CD1c-positive myeloid dendritic cell (primary cell): ENCODE data around the gene CAPN5.
"Not testable (repeated sequence)": the region's sequence is repeated elsewhere in the genome, so short reads cannot be mapped to it uniquely, and the experiment has no call there.

ENCODE experiments used
- DNase-seq: peaks from one replicate; pipeline ENCODE4 v3.0.0-alpha.2; 2016; ENCODE audit errors: extremely low spot score

The CAPN5 gene

DNA sequence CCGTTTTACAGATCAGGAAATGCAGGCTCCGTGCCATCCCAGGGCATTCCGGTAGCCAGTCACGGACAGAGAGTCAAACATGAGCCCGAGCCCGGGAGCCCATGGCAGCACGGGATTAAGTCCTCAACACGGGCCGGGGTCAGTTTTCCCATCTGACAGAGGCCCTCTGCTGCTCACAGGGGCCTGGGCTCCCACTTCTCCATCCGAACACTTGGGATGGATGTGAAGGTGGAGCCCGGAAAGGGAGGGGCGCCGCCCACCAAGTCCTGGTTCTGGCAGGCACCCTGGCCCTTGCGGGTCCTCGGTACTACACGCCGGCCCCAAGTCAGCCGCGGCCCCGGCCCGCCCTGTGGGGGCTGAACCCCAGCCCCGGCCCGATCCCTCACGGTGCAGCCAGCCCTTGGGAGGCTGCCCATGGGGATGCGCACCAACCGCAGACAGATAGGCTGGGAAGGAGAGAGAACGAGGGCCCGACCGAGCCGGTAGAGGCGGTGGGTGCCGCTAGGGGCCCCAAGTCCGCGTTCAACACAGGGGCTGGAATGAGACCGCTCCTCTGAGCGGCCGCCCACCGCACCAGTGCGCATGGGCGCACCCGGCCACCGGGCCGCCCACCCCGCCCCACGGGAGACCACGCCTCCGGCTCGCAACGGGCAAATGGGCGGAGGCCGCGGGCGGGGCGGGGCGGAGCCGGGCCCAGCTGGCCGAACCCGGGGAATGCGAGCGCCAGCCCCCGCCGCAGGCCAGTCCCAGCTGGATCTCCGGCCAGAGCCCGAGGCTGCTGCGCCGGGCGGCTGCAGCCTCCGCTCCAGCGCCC, at the start of gene CAPN5:
TSS of gene CAPN5 (plus strand) at position 743 of the 814 bp plus-strand sequence. CDS start 17,916 bp downstream, outside the sequence.
- peak; percentile 96 for DNase-seq

DNA sequence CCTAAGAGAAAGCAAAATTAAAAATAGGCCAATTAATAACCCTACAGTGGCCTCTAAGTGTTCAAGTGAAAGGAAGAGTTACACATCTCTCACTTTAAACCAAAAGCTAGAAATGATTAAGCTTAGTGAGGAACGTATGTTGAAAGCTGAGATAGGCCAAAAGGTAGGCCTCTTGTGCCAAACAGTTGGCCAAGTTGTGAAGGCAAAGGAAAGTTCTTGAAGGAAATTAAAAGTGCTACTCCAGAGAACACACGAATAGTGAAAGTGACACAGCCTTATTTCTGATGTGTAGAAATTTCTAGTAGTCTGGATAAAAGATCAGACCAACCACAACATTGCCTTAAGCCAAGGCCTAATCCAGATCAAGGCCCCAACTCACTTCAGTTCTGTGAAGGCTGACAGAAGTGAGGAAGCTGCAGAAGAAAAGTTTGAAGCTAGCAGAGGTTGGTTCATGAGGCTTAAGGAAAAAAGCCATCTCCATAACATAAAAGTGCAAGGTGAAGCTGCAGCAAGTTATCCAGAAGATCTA, 48.3 kb upstream of the CAPN5 start:
- DNase-seq, result not testable (repeated sequence)

DNA sequence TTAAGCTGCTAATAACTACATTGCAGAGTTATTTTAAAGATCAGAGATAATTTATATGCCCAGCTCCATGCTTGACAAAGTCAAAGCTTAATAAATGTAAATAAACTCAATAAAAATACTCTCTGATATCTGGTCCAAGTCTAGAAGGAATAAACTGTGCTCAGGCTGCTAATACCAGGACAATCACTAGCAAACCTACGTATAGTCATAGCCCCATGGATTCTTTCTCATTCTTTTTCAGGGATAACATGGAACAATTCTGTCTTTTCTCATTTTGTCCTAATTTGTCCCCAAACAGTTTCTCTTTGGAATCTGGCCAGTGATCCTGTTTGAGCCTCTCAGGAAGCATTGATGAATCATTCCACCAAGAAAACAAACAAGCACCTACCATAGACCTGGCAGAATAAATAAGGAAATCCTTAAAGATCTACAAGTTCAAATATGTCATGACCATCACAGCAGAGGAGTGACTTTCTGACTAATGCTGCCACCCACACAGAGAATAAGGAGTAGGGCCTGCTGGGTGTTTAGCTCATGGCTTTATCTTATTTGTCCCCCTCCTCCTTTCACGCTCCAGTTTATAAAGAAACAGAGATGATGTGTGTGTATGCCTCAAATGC, 46.7 kb upstream of the CAPN5 start:
- DNase-seq, result no peak

DNA sequence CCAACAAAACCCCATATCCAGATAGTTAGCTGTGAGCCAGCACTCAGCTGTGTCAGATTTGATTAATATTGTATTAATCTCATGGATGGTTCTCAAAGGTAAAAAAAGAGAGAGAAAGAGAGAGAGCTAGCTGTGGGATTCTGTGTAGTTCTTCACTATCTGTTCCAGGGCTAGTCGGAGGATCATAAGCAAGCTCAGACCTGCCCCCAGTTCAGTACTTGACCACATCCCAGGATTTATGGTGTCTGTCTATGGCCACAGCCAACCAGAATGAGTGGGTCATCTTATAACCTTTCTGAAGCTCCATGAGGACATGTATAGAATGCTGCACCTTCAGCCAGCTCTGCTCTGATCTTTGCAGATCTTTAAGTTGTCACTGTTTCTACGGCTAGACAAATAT, 46.0 kb upstream of the CAPN5 start:
- DNase-seq, result no peak

DNA sequence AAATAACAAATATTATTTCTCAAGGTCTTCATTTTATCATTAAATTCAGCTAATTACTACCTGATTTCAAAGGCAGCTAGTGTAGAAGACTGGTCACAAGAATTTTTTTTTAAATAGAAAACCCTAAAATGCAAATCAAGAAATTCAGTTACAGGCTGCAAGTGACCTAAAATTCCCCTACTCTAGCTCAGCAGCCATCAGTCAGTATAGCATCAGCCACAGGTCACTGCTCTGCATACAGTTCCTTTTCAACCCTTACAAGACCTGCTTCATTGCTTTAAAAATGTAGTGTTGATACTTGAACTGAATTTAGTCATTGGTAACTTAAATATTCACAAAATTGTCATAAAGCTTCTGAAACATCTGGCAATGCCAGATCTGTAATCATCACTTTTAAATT, 42.0 kb upstream of the CAPN5 start:
- no peak for DNase-seq

DNA sequence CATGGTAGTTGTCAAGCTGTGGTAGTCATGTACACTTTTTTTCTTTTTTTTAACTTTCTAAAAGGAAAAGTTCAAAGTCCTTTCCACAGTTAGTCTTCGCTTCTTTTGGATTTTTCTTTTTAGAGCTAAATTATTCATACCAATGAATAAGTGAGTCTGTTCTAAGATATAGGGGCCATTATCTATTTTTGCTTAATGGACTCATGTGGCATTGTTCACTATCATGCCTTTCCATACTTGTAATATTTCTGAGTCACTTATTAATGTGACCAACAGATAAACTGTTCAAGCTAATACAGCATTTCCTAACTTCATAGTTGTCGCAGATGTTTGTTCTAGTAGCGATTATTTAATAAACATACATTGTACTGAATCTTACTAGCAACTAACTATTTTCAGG, 40.5 kb upstream of the CAPN5 start:
- DNase-seq, result no peak

DNA sequence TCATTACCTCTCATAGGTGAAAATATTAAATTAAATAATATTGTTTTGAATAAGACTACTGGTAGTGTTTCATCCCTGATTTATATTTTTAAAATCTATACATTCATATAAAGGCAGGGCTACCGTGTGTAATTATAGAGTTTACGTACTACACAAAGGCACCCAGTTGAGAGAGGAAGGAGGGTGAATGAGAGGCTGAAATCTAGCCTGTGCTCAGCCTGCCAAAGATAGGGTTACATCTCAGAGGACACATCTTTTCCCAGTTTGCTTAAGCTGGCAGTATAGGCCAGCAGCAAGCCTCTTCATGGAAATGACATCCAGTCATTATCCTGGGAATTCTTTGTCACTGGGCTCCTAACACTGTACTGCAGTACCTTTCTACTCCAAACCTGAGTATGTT, 40.0 kb upstream of the CAPN5 start:
- no peak for DNase-seq

DNA sequence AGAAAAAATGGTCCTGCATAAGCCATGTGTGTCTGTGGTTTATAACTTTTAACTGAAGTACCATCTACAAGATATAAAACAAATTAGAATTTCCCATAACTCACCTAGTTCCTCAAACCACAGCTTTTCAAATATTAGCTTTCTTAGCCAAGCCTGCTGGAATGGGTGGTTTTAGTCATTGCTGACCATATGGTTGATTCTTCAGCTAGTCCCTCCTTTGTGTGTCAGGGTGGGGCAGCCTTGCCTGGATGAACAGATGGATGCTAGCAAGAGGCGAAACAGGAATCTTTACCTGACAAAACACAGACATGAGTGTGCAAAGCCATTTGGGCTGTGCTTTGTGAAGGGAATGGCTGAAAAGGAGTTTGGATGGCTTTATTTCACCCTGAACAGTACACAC, 39.5 kb upstream of the CAPN5 start:
- no peak for DNase-seq

DNA sequence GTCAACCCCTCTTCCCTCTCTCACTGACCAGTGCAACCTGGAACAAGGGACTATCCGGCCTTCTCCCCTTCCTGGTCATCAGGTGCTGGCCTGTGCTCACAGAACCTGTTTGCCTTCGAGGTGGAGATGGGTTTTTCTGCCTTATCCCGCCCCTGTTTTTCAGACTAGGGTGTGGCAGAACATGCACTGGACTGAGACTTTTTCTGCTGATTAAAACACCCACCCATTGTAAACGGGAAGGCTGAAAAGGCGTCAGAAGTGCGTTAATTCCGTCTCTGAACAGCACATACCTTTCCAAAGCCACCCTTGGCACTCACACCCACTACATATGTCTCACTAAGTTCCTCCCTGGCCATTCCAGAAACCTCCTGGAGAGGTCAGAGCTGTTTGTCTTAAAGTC, 36.9 kb upstream of the CAPN5 start:
- no peak for DNase-seq

DNA sequence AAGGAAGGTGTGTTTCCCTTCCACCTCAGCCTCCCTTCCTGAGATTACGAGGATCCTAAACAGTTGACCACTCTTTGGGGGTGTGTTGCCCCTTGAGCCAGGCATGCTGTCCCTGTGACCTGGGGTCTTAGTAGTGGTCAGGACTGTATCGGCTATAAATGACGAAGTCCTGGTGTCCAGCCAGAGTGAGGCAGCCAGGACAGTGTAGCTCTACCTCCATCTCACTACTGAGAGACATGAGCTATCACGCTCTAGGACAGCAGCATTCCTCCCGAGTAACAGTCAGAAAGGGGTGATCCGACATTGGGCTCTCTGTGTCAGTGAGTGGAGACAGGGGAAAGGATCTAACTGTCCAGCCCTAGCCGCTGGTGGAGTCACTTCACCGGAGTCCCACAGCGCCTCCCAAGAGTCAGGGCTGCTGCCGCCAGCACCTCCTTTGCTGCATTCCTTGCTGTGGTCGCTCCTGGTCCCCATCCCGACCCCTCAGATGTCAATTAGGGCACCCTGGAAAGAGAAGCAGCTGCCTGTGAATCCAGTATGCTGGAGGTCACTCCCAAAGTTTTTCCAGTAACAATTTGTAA, 35.8 kb upstream of the CAPN5 start:
- no peak for DNase-seq

DNA sequence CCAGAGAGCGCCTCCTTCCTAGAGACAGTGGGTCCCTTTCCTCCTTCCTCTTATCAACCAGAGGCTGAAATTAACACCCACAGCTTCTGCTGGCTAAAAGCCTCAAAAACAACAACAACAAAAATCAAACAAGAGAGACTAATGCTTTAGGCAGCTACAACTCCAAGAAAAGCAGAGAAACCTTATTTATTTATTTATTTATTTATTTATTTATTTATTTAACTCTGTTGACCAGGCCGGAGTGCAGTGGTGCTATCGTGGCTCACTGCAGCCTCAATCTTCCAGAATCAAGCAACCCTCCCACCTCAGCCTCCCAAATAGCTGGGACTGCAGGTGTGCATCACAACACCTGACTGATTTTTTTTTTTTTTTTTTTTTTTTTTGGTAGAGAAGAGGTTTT, 35.2 kb upstream of the CAPN5 start:
- DNase-seq, result no peak

DNA sequence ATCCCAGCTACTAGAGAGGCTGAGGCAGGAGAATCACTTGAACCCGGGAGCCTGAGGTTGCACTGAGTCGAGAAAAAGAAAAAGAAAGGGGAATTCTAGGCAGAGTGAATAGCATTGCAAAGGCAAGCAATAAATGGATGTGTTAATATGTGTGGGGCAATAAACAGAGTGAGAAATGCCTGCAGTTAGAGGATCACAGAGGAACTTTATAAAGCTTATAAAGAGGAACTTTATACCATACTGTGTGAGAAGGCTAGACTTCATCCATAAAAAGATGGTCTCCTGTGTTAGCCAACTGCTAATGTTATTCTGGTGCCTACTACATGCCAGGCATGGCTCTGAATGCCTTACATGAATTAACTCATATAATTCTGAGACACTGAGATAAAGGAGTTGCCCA, 31.7 kb upstream of the CAPN5 start:
- peak; percentile 24 for DNase-seq

DNA sequence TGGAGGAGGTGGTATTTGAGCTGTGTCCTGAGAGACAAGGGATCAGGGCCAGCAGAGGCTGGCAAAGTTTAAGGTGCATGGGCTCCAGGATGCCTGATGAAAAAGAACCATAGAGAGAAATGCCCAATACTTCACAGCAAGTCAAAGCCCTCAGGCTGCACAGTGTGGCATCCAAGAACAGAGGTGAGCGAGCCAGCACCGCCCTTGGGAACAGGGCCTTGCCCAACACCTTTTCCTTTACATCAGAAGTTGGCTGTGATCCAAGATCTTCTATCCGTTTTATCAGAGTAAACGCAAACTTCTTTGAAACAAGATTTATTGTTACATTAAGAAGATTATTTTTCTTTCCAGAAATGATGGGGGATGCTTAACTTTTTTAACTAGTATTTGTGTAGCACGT, 31.2 kb upstream of the CAPN5 start:
- DNase-seq, result peak; percentile 11

DNA sequence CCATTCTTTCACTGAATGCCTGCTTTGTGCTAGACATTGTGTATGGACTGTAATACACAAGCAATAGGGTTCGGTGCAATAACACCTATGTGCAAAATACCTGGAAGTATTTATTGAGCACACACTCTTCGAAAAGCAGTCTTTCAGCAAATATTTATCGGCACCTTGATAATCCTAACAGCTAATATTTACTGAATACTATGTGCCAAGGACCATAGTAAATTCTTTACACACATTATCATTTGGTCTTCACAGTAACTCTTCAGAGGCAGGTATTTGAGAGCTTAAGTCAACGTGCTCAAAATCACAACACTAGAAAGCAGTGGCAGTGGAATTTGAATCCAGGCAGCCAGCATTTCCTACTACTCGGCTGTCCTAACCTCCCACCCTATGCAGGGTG, 30.4 kb upstream of the CAPN5 start:
- DNase-seq, result no peak

DNA sequence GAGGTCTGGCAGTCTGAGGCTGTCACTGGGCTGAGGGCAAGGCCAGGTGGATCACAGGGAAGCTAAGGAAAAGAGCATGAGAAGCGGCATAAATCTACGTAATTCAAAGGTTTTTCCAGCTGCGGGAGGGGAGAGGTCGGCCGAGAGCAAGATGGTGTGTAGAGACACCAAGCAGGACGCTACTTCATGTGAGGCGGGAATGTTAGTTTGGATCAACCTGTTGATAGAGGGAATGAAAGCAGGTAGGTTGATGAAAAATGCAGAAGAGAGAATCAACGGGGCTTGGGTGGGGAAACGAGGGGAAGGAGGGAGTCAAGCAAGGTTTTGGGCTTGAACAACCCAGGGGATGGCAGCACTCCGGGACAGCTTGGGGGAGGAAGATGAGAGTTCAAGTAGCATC, 29.7 kb upstream of the CAPN5 start:
- no peak for DNase-seq

DNA sequence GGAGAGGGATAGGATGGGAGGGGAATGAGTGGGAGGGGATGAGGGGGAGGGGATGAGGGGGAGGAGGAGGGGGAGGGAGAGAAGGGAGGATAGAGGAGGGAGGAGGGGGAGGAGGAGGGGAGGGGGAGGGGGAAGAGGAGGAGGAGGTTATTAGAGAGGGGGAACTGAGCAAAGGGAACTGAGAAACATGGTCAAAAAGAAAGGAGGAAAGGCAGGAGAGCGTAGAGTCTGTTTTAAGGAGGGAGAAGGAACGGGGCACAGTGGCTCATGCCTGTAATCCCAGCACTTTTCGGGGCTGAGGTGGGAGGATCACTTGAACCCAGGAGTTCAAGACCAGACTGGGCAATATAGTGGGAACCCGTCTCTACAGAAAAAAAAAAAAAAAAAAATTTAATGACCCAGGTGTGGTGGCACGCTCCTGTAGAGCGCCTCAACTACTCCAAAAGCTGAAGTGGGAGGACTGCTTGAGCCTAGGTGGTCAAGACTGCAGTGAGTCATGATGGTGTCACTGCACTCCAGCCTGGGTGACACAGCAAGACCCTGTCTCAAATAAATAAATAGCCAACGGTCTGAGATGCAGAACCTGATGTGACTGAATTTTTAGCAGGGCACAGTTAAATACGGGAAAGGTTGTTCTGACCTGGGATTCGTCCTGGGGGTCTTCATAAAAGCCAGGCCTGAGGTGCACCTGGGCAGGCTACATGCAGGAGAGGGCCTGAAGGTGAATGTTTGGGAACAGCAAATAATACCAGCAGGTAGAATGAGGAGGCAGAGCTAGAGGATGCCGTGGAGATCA, 28.5 kb upstream of the CAPN5 start:
- DNase-seq, result peak; percentile 46

DNA sequence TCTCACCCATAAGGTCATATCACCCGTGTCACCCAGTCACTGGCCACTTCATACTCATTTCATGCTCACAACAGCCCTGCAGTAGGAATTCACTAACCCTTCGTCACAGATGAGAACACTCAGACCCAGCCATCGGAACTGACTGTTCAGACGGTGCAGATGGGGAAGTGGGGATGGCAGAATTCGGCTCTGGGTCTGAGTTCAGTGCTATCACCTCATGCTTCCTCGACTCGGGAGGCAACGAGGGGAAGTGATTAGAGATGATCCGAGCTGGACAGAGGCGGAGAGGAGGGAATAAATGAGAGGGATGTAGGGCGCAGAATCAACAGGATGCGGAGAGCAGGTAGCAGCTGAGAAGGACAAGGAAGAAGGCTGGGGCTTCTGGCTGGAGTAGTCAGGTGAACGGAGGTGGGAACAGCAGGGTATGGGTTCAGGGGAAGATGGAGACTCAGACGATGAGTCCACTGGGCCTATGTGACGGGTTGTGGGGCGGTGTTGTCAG, 27.9 kb upstream of the CAPN5 start:
- DNase-seq, result peak; percentile 78

DNA sequence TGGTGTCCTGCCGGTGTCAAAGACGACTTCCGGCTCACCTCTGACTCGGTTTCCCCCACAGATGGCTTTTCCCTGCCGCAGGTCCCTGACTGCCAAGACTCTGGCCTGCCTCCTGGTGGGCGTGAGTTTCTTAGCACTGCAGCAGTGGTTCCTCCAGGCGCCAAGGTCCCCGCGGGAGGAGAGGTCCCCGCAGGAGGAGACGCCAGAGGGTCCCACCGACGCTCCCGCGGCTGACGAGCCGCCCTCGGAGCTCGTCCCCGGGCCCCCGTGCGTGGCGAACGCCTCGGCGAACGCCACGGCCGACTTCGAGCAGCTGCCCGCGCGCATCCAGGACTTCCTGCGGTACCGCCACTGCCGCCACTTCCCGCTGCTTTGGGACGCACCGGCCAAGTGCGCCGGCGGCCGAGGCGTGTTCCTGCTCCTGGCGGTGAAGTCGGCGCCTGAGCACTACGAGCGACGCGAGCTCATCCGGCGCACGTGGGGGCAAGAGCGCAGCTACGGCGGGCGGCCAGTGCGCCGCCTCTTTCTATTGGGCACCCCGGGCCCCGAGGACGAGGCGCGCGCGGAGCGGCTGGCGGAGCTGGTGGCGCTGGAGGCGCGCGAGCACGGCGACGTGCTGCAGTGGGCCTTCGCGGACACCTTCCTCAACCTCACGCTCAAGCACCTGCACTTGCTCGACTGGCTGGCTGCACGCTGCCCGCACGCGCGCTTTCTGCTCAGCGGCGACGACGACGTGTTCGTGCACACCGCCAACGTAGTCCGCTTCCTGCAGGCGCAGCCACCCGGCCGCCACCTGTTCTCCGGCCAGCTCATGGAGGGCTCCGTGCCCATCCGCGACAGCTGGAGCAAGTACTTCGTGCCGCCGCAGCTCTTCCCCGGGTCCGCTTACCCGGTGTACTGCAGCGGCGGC, 27.0 kb upstream of the CAPN5 start:
- DNase-seq, result peak; percentile 66

DNA sequence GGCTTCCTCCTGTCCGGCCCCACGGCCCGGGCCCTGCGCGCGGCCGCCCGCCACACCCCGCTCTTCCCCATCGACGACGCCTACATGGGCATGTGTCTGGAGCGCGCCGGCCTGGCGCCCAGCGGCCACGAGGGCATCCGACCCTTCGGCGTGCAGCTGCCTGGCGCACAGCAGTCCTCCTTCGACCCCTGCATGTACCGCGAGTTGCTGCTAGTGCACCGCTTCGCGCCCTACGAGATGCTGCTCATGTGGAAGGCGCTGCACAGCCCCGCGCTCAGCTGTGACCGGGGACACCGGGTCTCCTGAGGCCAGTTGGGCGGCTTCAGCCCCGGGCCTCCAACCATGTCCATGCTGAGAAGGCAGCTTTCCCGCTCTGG, 26.4 kb upstream of the CAPN5 start:
- no peak for DNase-seq

DNA sequence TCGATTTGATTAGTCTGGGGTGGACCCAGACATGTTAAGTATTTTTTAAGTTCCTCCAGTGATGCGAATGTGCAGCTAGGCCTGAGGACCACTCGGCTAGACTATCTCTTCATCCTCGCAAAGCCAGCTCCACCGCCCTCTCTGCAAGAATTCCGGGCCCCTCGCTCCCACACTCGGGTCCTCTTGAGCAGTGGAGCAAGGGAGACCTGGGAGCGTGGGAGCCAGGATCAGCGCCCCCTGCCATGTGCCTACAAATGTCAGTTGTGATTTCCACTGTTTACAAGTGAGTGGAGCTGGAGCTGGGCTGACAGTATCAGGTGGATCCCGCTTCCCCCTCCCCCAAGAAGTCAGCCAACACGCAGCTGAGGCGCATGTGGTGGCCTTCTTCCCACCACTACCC, 25.9 kb upstream of the CAPN5 start:
- no peak for DNase-seq
